ENCODE measurements around the gene GNAS-AS1.

DNA sequence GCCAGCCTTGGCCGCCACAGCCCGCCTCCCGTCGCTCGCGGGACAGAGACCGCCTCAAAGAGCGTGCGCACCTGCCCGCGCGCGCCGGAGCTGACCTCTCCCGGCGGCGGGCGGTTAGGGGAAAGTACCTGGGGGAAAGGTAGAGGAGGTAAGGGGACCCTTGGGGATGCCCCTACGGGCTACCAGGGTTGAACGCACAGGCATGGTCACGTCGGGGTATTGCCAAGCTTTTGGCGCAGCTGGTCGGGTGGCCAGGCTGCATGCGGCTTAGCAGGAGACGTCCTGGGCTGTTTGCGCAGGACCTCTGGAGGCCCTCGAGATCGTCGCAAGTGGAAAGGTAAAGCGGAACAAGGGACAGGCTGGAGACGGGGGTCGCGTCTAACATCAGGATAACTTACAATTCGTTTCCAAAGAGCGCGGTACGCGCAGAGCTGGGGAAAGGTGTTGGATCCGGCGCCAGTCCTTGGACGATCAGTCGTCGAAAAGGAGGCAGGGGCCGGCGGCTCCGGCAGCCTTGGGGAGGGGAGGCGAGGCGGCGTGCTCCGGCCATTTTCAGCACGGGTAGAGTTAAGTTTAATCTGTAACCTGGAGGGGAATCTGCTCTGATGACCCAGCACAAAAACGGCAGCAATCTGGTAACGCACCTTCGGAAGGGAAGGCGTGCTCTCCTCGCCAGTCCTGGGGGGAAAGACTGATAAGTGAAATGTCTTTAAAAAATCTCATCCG is 9.0 kb downstream of the GNAS-AS1 start:
- no peak for TF ChIP-seq POLR2A (IDR thresholded peaks at IDR 0.05; ENCODE audit: low read depth, low read length)
- TF ChIP-seq POLR2AphosphoS5 (IDR thresholded peaks at IDR 0.05; ENCODE audit: low read depth, low read length): no peak
- TF ChIP-seq TAF1 (IDR thresholded peaks at IDR 0.05; ENCODE audit: borderline replicate concordance, low read depth, low read length): no peak

Data from GM12892 (cell line).